ENCODE measurements around the gene ANXA6.

ANXA6 gene

GRCh38 chr5:151115272-151115905, 42.2 kb downstream of the ANXA6 start:
- peak; percentile 97 for TF ChIP-seq CTCF (IDR thresholded peaks at IDR 0.05; ENCODE audit: control insufficient read depth, insufficient read depth, low read depth, low read length, missing control alignments)
- no peak overlapping the region for H3K4me3 ChIP-seq (ENCODE audit: control insufficient read depth, low read depth, low read length)
- DNase-seq (ENCODE audit: low read depth): peak; percentile 13

- DNase-seq (ENCODE audit: low read depth): no peak
- no peak for TF ChIP-seq CTCF (IDR thresholded peaks at IDR 0.05; ENCODE audit: control insufficient read depth, insufficient read depth, low read depth, low read length, missing control alignments)
- no peak overlapping the region for H3K4me3 ChIP-seq (ENCODE audit: control insufficient read depth, low read depth, low read length)
Measured at GRCh38 chr5:151113651-151114050, 43.9 kb downstream of the ANXA6 start.

GRCh38 chr5:151110992-151111391, 46.6 kb downstream of the ANXA6 start:
- TF ChIP-seq CTCF (IDR thresholded peaks at IDR 0.05; ENCODE audit: control insufficient read depth, insufficient read depth, low read depth, low read length, missing control alignments): no peak
- no peak for DNase-seq (ENCODE audit: low read depth)

GRCh38 chr5:151110122-151110681, 47.4 kb downstream of the ANXA6 start:
- H3K4me3 ChIP-seq (ENCODE audit: control insufficient read depth, low read depth, low read length): no peak overlapping the region
- no peak for DNase-seq (ENCODE audit: low read depth)
- no peak for TF ChIP-seq CTCF (IDR thresholded peaks at IDR 0.05; ENCODE audit: control insufficient read depth, insufficient read depth, low read depth, low read length, missing control alignments)

More at GRCh38 chr5:151110992-151111391, 46.6 kb downstream of the ANXA6 start:
- H3K4me3 ChIP-seq (ENCODE audit: control insufficient read depth, low read depth, low read length): no peak overlapping the region

- no peak overlapping the region for H3K4me3 ChIP-seq (ENCODE audit: control insufficient read depth, low read depth, low read length)
- no peak for TF ChIP-seq CTCF (IDR thresholded peaks at IDR 0.05; ENCODE audit: control insufficient read depth, insufficient read depth, low read depth, low read length, missing control alignments)
- no peak for DNase-seq (ENCODE audit: low read depth)
Measured at GRCh38 chr5:151108566-151108965, 49.0 kb downstream of the ANXA6 start.

- H3K4me3 ChIP-seq (ENCODE audit: control insufficient read depth, low read depth, low read length): no peak overlapping the region
- DNase-seq (ENCODE audit: low read depth): no peak
- no peak for TF ChIP-seq CTCF (IDR thresholded peaks at IDR 0.05; ENCODE audit: control insufficient read depth, insufficient read depth, low read depth, low read length, missing control alignments)
Measured at GRCh38 chr5:151107738-151108520, 49.6 kb downstream of the ANXA6 start.
